HG03060 (cell line): ENCODE results near the gene FLRT2.

Experiments
- ATAC-seq: cut with Tn5 transposase; IDR thresholded peaks from one replicate; pipeline ENCODE4 v1.9.1; 2021; ENCODE audit warnings: low read depth, moderate number of reproducible peaks; ENCODE audit not compliant: unreplicated experiment

FLRT2 gene

DNA sequence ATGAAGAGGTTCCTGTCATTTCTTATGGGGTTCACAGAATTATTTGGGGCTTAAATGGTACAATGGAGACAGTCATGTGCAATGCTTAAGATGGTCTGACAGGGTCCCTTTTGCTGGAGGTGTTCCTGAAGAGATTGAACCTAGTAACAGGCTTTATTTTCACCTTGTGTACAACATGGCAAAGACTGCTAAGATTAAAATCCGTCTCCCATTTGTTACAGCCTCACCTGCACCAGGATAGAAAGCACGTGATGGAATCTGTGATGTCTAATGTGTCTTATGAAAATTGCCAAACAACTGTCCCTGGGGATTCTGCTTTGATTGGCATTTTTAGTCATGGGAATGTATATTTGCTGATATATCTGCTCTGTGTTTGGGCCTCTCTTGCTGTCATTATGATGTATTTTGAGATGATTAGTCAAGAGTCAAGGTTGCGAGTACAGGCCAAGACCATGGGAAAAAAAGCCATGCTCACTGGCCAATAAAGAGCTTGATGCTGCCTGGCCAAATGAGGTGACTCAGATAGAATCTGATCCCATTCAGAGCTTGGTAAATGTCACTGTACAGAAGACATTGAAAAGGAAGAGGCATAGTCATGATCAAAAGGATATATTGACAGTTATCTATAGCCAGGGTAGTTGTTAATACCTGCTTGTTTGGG, 96.1 kb downstream of the FLRT2 start:
- ATAC-seq: no peak

DNA sequence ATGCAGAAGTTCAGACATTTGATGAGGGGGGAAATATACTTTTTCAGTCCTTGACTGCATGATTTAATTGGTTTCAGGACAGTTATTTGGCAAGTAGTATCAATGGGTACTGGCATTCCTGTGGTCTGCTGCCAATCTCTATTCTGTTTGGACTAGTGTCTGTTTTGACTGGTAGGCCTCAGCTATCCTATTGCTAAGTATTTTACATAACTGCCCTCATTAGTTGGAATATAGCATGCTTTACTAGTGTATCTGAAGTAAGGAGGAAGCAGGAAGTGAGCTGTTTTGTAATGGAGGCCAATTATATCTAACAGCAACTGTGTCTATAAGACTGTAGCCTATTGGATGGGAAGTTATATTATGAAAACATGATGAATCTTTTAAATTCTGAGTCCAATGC, 104.3 kb downstream of the FLRT2 start:
- ATAC-seq: no peak

DNA sequence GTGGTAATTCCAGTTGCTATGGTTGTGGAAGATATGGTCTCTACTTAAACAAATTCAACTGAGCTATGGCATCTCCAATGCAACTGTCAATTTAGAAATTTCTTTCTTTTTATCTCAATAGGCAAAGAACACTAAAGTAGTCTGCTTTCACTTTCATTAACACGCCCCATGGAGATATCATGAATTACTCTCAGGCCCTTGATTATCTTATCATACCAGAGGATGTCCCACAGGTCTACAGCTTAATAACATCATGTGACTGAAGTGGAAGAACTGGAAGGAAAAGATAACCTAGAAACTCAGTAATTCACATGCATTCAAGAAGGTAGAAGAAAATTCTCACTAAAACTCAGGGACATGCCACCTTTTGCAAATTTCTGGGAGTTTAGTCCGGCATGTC, 114.3 kb downstream of the FLRT2 start:
- no peak for ATAC-seq

DNA sequence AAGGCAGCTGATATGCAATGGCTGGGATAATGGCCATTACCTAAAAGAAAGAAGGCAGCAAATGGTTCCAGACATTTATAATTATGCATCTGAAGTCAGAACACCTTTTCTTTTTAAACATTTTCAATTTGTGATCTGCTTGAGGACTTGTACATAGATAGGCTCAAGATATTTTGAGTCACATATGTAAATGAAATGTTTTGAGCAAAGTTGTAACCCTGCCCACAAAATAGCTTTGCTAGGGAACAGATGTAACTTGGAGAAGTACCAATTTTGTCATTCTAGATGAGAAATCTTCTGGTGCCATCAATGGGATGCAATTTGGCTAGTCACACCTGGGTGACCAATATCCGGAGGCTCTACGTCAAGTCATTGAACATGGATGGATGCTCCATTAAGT, 123.1 kb downstream of the FLRT2 start:
- ATAC-seq: no peak

DNA sequence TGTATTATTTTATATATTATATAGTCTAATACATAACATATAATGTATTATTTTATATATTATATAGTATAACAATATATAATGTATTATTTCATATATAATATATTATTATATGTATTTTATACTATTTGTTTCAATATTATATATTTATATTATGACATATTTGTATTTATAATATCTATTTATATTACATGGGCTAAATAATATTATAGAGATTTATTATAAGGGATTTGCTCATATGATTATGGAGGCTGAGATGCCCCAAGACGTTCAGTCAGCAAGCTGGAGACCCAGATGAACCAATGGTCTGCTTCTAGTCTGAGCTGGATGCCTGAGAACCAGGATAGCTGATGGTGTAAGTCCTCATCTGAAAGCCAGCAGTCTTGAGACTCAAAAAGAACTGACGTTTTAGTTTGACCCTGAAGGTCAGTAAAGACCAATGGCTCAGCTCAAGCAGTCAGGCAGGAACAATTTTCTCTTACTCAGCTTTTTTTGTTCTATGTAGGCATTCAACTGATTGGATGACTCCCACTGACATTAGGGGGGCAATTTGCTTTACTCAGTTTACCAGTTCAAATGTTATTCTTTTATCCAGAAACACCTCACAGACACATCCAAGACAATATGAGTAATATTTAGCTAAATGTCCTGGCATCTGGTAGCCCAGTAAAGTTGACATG, 130.4 kb downstream of the FLRT2 start:
- no peak for ATAC-seq

DNA sequence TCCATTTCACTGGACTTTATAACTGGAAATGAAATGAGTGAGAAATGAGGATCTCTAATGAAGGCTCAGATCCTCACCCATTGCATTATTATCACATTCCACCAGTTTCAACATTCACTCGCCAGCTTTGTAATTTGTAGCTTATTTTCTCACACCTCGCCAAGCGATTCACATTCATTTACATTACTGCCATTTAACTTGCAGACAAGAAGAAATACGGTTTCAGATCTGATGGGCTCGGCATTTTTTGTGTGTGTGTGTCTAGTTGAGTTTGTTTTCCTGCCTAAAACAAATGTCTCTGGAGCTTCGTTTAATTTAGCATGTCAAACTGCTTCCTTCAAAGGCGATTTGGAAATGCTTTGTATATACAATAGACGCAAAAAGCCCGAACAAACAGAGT, 132.2 kb downstream of the FLRT2 start:
- ATAC-seq: no peak

DNA sequence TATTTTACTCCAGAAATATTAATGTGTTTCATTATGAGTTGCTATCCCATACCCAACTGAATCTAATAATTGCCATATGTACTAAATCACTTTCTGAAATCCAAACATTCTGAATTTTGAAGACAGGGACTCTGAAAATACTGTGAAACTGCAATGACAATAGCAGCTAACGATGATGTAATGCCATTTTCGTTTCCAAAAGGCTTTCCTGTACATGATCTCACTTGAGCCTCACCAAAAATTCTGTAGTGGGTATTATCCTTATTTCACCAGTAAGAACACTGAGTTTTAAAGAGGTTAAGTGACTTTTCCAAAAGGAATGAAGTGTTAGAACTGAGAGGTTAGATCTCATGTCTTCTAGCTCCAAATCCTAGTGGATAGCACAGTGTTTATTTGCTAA, 133.3 kb downstream of the FLRT2 start:
- ATAC-seq: no peak

DNA sequence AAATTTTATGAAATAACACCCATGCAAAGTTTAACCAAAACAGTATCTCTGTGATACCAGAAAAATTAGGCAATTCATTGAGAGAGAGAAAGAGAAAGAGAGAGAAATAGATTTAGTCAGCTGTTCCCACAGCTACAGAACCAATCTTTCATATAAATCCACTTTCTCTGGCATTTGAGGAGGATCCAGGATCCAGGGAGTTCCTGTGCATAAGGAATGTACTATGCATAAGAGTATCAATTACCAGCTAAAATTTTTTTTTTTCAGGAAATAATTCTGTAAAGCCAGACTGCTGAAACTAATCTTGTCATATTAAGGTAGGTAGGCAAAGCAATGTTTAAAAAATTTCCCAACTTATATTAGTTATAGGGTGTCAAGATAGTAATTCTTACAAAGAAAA, 133.7 kb downstream of the FLRT2 start:
- ATAC-seq: no peak

DNA sequence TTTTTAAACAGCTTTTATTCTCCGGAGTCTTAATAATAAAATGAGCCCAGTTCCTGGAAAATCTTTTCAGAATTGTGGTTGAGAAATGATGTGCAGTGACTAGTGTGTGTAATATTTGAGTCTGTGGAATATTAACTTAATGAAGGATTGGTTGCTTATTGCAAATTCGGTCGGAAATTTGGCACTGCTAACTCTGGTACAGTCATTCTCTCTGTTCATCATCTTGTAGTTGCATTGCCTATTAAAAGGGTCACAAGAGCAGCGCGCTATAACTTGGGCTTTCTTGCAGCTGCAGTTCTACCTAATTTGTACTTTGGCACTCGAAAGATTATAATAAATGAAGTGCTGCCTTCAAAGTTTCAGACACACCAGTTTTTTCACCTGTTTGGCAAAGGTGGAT, 146.0 kb downstream of the FLRT2 start:
- no peak for ATAC-seq

DNA sequence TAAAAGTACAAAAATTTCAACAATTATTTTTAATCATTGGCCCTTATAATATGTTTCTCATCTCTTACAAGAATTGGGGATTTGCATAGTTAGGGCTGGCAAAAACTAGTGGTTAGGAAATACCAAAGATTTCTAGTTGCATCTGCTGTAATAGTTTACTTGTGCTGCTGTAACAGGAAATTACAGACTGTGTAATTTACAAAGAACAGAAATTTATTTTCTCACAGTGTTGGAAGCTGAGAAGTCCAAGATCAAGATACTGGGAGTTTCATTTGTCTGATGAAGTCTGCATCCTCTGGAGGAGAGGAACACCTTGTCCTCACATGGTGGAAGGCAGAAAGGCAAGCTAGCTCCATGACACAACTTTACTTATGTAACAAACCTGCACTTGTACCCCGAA, 157.0 kb downstream of the FLRT2 start:
- ATAC-seq: no peak

DNA sequence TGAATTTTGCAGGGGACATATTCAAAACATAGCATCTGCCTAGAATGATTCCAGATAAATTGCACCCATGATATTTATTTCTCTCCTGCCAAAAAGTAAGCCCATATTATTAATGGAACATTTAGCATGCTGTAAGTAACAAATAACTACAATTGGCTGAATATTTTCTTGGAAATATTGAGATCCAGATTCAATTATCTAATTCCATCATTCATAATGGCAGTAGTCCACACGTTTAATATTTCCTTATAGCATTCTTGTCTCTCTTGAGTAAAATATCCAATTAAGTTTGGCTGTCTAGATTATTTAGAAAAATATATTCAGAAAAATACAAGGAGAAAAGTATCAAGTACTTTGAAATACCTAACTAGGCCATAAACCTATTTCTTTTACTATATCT, 157.5 kb downstream of the FLRT2 start:
- ATAC-seq: no peak

DNA sequence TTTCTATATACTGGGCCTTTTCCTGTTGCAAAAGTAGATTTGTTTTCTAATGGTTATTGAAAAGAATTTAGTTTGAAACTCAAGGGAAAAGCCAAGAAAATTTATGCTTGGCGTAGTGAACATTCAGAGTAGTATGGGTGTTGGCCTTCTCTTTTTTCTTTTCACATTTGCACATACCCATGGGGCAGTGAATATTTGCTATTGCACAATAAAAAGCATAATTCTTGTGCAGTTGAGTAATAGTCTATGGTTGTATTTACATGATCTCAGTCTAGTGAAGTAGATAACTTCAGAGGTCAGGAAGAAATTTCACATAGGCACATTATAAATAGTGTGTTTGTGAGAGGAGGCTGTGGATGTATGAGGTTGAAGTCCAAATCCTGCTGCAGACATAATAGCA, 158.1 kb downstream of the FLRT2 start:
- ATAC-seq: no peak

DNA sequence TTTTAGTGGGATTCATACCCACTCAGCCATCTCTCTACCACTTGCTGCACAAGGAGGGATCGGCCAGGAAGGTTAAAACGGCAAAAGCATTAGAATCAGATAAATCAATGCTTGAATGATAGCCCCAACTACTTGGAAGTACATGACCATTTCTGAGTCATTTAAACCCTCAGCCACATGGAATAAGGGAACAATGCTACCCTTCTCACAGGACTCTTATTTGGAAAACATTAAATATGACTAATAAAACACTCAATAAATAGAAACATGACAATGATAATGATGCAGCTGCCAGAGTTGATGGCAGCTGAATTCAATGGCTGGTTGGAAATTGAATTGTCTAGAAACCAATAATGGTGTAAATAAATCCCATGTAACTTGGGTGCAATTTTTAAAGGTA, 165.4 kb downstream of the FLRT2 start:
- ATAC-seq: no peak

DNA sequence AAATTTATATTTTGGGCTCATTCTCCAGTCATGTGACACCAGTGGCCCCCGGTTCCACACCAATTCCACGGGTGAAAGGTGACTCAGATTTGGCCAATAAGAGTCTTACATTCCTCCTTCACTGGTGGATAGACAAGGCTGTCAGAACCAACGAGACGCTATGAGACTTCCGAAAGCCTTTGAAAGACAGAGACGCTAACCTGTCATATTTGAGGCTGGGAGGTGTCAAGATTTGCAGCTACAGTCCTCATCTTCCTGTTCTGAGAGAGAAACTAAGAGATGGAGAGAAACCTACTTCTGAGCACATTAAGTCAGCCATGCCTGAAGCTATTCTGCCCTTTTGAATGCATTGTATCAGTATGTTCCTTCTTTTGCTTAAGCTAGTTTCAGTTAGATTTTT, 171.2 kb downstream of the FLRT2 start:
- ATAC-seq: no peak

DNA sequence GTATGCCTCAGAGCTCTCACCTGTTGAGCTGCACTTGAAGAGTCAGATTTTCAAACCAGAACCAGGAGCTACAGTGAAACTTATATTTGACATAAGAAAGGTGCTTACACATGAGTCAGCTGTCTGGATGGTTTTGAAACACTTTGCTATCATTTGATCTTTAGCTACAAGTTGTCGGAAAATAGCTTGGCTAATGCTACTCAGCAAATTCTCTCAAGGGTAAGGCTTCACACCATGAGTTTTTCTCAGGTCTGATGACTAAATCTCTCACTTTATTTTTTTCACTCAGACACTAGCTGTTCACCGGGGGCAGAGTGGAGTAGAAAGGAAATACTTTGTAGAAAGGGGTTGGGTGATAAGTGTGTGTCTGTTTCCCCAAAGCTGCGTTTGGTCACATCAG, 171.8 kb downstream of the FLRT2 start:
- no peak for ATAC-seq

DNA sequence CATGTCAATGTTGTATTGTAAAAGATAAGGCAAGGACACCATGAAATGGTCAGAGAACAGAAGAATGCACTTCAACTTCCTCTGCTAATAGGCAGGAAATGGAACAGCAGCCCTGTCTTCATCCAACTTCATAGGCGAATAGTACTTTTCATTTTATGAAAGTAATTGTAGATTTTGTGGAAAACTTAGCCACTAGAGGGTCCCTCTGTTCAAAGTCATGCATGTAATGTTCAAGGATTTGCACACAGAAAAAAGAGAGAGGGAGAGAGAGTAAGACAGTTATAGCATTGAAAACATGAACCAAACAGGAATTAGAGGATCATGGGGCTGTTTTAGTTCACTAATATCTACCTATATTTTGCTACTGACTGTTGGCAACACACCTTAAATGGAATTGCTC, 172.2 kb downstream of the FLRT2 start:
- ATAC-seq: no peak

DNA sequence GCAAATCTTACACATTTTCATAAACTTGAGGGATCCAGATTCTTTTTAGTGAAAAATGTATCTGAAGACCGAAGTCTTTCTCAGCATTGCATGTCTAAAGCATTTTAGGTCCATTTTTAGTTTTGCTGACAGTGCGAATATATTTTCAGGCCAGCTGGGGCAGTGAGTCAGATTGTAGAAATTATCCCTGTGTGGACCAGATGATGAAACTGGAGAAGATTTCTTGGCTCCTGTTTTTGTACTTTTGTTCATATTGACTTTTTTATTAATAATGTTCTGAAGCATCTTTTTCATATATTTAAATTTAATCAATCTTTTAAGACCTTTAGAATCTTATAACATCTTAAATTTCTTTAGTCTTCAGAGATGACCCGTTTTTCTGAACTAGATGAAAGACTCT, 173.1 kb downstream of the FLRT2 start:
- no peak for ATAC-seq
